B cell (primary cell): ENCODE results near the gene ATG3. TPM values are rescaled to one million over a fixed set of nuclear protein-coding genes. Genes with fewer than 3 reads are reported as not detected.

Experiments
- ATAC-seq: fragments of 200-7000 bp; cut with Tn5 transposase; one replicate; pipeline ENCODE4 v1.10.0; 2021; ENCODE audit warnings: low read depth, mild to moderate bottlenecking, moderate number of reproducible peaks, moderate library complexity
- CTCF ChIA-PET: fragments of 350-600 bp; sonication (Branson Sonifier 250); formaldehyde crosslinking; loops from one replicate; lab custom pipeline; 2021; ENCODE audit warnings: antibody characterized with exemption, inconsistent platforms; lab: Charles Lee
- POLR2A ChIA-PET: fragments of 350-600 bp; sonication (Branson Sonifier 250); formaldehyde crosslinking; loops from one replicate; lab custom pipeline; 2021; ENCODE audit warnings: antibody characterized with exemption; lab: Charles Lee
- DNase-seq: peaks from one replicate; pipeline ENCODE4 v3.0.0; 2013
- H2AFZ ChIP-seq: 2 replicates; pipeline ENCODE4 v1.6.1; 2012; ENCODE audit warnings: mild to moderate bottlenecking, low read depth, low read length; ENCODE audit not compliant: insufficient read depth, poor library complexity, severe bottlenecking
- H3K27ac ChIP-seq, 2 donors: 1 replicate in 1 of 2; 2 replicates in 1 of 2; pipeline ENCODE4 v1.5.1; 2012 to 2013; ENCODE audit warnings: low read length in 2 of 2, mild to moderate bottlenecking in 2 of 2, moderate library complexity in 1 of 2
- H3K27me3 ChIP-seq, 4 experiments: fragments of 200-600 bp in 1 of 4; sonication (generic) in 1 of 4; replicated peaks in 1 of 4; 1 replicate in 2 of 4; 2 replicates in 2 of 4; pipeline versions ENCODE4 v1.6.1 to v1.7.0; 2013 to 2016; ENCODE audit warnings: low read length in 3 of 4, mild to moderate bottlenecking in 2 of 4, mixed read lengths in 1 of 4, moderate library complexity in 1 of 4; ENCODE audit not compliant: insufficient read depth in 4 of 4, control insufficient read depth in 3 of 4; ENCODE audit errors: control extremely low read depth in 1 of 4
- H3K36me3 ChIP-seq, 2 experiments: replicated peaks in 1 of 2; 1 replicate in 1 of 2; 2 replicates in 1 of 2; pipeline versions ENCODE4 v1.6.1 to v1.7.1; 2013; ENCODE audit warnings: low read length in 1 of 2; ENCODE audit not compliant: insufficient read depth in 2 of 2, control insufficient read depth in 1 of 2; ENCODE audit errors: control extremely low read depth in 1 of 2, extremely low read depth in 1 of 2
- H3K4me1 ChIP-seq, 2 donors: fragments of 200-600 bp in 1 of 2; sonication (generic) in 1 of 2; 1 replicate in 1 of 2; 2 replicates in 1 of 2; pipeline versions ENCODE4 v1.5.1 to v1.6.1; 2013 to 2017; ENCODE audit warnings: low read length in 2 of 2; ENCODE audit not compliant: control insufficient read depth in 2 of 2, insufficient read depth in 2 of 2
- H3K4me2 ChIP-seq: replicated peaks from 2 replicates; pipeline ENCODE3; 2012; ENCODE audit warnings: mild to moderate bottlenecking, low read depth, low read length; ENCODE audit not compliant: poor library complexity, severe bottlenecking
- H3K4me3 ChIP-seq, 5 experiments: fragments of 200-600 bp in 1 of 5; sonication (generic) in 1 of 5; 1 replicate in 3 of 5; 2 replicates in 2 of 5; pipeline versions ENCODE4 v1.5.1 to v1.7.0; 2011 to 2016; ENCODE audit warnings: low read length in 4 of 5, mild to moderate bottlenecking in 4 of 5, low read depth in 2 of 5, control low read depth in 1 of 5, moderate library complexity in 1 of 5; ENCODE audit not compliant: insufficient read depth in 1 of 5; ENCODE audit errors: control extremely low read depth in 1 of 5, extremely low read depth in 1 of 5
- H3K79me2 ChIP-seq: fragments of 200-600 bp; sonication (generic); one replicate; pipeline ENCODE4 v1.6.0; 2016; ENCODE audit warnings: low read length; ENCODE audit not compliant: control insufficient read depth, insufficient read depth
- H3K9ac ChIP-seq: fragments of 200-600 bp; sonication (generic); 2 replicates; pipeline ENCODE4 v1.6.1; 2017; ENCODE audit warnings: mild to moderate bottlenecking, low read length, moderate library complexity
- H3K9me3 ChIP-seq, 3 donors: one replicate each; pipeline versions ENCODE4 v1.6.1 to v1.7.1; 2013; ENCODE audit warnings: low read length in 2 of 3; ENCODE audit not compliant: control insufficient read depth in 2 of 3, insufficient read depth in 1 of 3; ENCODE audit errors: control extremely low read depth in 1 of 3
- H4K20me1 ChIP-seq: 2 replicates; pipeline ENCODE4 v1.6.0; 2012; ENCODE audit warnings: mild to moderate bottlenecking, low read length; ENCODE audit not compliant: insufficient read depth, control insufficient read depth, poor library complexity, severe bottlenecking
- H3K27ac Mint-ChIP-seq: one replicate; pipeline ENCODE4 v1.8.0; 2021; ENCODE audit warnings: mixed read lengths
- H3K27me3 Mint-ChIP-seq: one replicate; pipeline ENCODE4 v1.8.0; 2021; ENCODE audit warnings: mixed read lengths
- H3K4me1 Mint-ChIP-seq: one replicate; pipeline ENCODE4 v1.8.0; 2021; ENCODE audit warnings: mixed read lengths
- H3K4me3 Mint-ChIP-seq: one replicate; pipeline ENCODE4 v1.8.0; 2021; ENCODE audit warnings: mixed read lengths
- H3K9me3 Mint-ChIP-seq: one replicate; pipeline ENCODE4 v1.8.0; 2022; ENCODE audit warnings: mixed read lengths; ENCODE audit not compliant: insufficient read depth
- CTCF ChIP-seq: fragments of 200-600 bp; IDR thresholded peaks from one replicate; pipeline ENCODE4 v1.8.0; 2022; ENCODE audit warnings: antibody characterized with exemption, mild to moderate bottlenecking
- EZH2 ChIP-seq: IDR thresholded peaks from 2 replicates; pipeline ENCODE4 v1.6.1; 2012; ENCODE audit warnings: borderline replicate concordance, low read depth, mild to moderate bottlenecking, moderate library complexity, low read length; ENCODE audit not compliant: insufficient read depth, poor library complexity, severe bottlenecking
- intact Hi-C: fragments of 100-400 bp; cut with micrococcal nuclease; formaldehyde crosslinking; loops from one replicate; pipeline ENCODE4 v1.10.0; 2022
- polyA plus RNA-seq: library from polyadenylated mRNA; depleted of rRNA; stranded (reverse); fragments of >200 nt; gene quantifications from 2 replicates; pipeline ENCODE4 v1.2.3, GENCODE V29; 2012
- total RNA-seq, 2 donors: library from RNA; stranded (reverse); fragments of 120-200 nt in 1 of 2; gene quantifications; 1 replicate in 1 of 2; 2 replicates in 1 of 2; pipeline versions ENCODE4 v1.2.3 to v1.2.4, GENCODE V29; 2013 to 2022

The ATG3 gene
- total and polyA plus RNA-seq, 2 donors (not counting 1 experiment from before 2014, with no cell fraction given), result 25.2 to 54.9 TPM

DNA sequence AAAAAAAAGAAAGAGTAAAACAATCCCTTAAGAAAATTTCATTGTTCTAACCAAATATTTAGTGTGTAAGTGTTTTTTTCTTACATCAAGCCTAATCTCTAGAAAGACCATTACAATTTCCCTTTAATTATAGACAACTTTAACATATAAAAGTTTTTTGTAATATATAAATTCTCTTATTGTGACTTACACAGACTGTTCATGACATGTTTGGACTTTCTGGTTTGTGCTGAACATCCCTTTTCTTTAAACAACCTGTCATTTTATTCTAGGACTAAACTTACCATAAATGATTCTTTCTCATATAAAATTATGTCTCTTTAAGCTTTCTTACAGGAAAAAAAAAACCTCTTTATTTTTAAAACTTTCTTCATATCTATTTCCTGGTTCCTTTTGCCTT, 49.4 kb downstream of the ATG3 start:
- no peak for TF ChIP-seq EZH2
- Histone ChIP-seq H3K4me1 (peaks cover 38 to 55% of the 10 kb centered on the region in 2 donors), H3K27ac (no peak overlapping the region), H4K20me1 (no peaks in the 10 kb centered on the region), H3K36me3 (no peaks in the 10 kb centered on the region), H3K4me3 (no peak overlapping the region), H2AFZ (no peak overlapping the region), H3K9ac (no peak overlapping the region), H3K27me3 (no peaks in the 10 kb centered on the region), H3K9me3 (peaks cover 2 to 5% (median 3%) of the 10 kb centered on the region in 3 donors), H3K4me2 (no peak overlapping the region), H3K79me2 (peaks cover 34% of the 10 kb centered on the region)
- no peak overlapping the region for H3K27ac Mint-ChIP-seq
- peaks cover 62% of the 10 kb centered on the region for H3K4me1 Mint-ChIP-seq
- no peaks in the 10 kb centered on the region for H3K27me3 Mint-ChIP-seq
- ChIA-PET POLR2A (no interaction called here), CTCF (interaction anchor here (1.1 to 3.3 kb wide), 4 partner anchors 8 to 219 kb away, joined by 5 to 32 read pairs (median 6); partner anchors contain the start of genes BTLA and SLC9C1)
- DNase-seq (no peak), ATAC-seq (no peak)
- no peak overlapping the region for H3K4me3 Mint-ChIP-seq
- intact Hi-C loops, result no loop called here
- peaks cover 5% of the 10 kb centered on the region for H3K9me3 Mint-ChIP-seq

- Histone ChIP-seq H2AFZ (no peak overlapping the region), H3K36me3 (no peaks in the 10 kb centered on the region), H3K79me2 (peaks cover 29% of the 10 kb centered on the region), H3K27ac (peak overlapping the region; percentile 35 to 81), H3K27me3 (no peaks in the 10 kb centered on the region), H3K4me3 (peak overlapping the region in 1 of 5 experiments; percentile 17), H3K9me3 (peaks cover 2 to 5% (median 3%) of the 10 kb centered on the region in 3 donors), H3K4me2 (peak overlapping the region; percentile 51), H3K9ac (no peak overlapping the region), H3K4me1 (peaks cover 58 to 70% of the 10 kb centered on the region in 2 donors), H4K20me1 (no peaks in the 10 kb centered on the region)
- Mint-ChIP-seq H3K9me3 (peaks cover 5% of the 10 kb centered on the region), H3K4me3 (peak overlapping the region; percentile 48), H3K27ac (peak overlapping the region; percentile 82), H3K4me1 (peaks cover 71% of the 10 kb centered on the region), H3K27me3 (no peaks in the 10 kb centered on the region)
- peak; percentile 54 for DNase-seq
- ATAC-seq, result peak; percentile 50
- intact Hi-C loops, result loop anchor here (2.0 kb wide), 1 partner anchor 14 kb away; no protein-coding TSS in a partner anchor
- TF ChIP-seq CTCF, result peak; percentile 10
- no peak for TF ChIP-seq EZH2
- CTCF ChIA-PET, result interaction anchor here (0.8 to 2.8 kb wide), 4 partner anchors 10 to 397 kb away, joined by 3 to 7 read pairs (median 6); partner anchors contain the start of gene BTLA
- POLR2A ChIA-PET, result no interaction called here
Measured at GRCh38 chr3:112508860-112509259, 52.9 kb downstream of the ATG3 start.
